ENCODE measurements around the gene IRAK3. TPM values are rescaled to one million over a fixed set of nuclear protein-coding genes. Genes with fewer than 3 reads are reported as not detected.

The IRAK3 gene
- total RNA-seq, 1 donor from 2014 or later: 4.9 TPM

DNA sequence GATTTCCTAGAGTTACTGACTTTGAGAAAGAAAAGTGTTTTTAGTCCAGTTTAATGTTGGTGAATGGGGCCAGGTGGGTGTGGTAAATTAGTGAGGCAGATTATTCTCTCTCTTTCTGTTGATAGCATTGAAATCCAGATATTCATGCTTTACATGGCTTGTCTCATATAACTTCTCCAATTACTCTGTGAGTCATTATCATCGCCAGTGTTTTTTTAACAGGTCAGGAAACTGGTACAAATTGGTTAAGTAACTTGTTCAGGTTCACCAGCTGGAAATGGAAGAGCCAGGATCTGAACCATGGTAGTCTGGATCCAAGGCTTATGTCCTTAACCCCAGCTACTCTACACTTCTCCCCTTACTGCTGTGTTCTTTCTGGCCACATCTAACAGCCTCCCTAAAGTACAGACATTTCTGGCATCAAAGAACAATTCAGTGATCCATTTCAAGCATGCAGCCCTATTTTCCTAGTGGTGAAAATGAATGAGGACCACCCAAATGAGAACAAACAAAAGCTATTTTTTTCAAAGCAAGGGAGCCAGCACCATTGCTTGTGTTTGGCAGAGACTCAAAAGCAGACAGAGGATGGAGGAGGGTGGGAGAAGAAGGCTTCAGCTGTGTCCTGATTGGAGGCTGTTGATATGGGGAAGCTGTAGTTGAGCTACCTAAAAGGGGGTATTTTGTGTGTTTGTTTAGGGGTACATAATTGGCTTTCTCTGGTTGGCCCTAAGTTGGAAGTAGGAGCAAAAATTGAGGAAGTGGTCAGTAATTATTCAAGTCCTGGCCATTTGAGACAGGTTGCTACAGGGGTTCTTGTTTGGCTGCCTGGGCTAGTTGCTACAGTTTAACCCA lies 1.7 kb downstream of the IRAK3 start:
- Mint-ChIP-seq H3K4me3 (ENCODE audit: unreplicated experiment) (no peak overlapping the region), H3K36me3 (ENCODE audit: low read depth, unreplicated experiment) (no peaks in the 10 kb centered on the region), H3K4me1 (ENCODE audit: unreplicated experiment) (peaks cover 21% of the 10 kb centered on the region), H3K27me3 (ENCODE audit: unreplicated experiment) (no peaks in the 10 kb centered on the region), H3K27ac (ENCODE audit: unreplicated experiment) (peak overlapping the region; percentile 7), H3K9me3 (ENCODE audit: unreplicated experiment) (no peaks in the 10 kb centered on the region)
- TF ChIP-seq, protein P1, sequence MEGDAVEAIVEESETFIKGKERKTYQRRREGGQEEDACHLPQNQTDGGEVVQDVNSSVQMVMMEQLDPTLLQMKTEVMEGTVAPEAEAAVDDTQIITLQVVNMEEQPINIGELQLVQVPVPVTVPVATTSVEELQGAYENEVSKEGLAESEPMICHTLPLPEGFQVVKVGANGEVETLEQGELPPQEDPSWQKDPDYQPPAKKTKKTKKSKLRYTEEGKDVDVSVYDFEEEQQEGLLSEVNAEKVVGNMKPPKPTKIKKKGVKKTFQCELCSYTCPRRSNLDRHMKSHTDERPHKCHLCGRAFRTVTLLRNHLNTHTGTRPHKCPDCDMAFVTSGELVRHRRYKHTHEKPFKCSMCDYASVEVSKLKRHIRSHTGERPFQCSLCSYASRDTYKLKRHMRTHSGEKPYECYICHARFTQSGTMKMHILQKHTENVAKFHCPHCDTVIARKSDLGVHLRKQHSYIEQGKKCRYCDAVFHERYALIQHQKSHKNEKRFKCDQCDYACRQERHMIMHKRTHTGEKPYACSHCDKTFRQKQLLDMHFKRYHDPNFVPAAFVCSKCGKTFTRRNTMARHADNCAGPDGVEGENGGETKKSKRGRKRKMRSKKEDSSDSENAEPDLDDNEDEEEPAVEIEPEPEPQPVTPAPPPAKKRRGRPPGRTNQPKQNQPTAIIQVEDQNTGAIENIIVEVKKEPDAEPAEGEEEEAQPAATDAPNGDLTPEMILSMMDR (IDR thresholded peaks at IDR 0.05; ENCODE audit: unreplicated experiment): no peak
- no peak for DNase-seq (ENCODE audit: low spot score)

DNA sequence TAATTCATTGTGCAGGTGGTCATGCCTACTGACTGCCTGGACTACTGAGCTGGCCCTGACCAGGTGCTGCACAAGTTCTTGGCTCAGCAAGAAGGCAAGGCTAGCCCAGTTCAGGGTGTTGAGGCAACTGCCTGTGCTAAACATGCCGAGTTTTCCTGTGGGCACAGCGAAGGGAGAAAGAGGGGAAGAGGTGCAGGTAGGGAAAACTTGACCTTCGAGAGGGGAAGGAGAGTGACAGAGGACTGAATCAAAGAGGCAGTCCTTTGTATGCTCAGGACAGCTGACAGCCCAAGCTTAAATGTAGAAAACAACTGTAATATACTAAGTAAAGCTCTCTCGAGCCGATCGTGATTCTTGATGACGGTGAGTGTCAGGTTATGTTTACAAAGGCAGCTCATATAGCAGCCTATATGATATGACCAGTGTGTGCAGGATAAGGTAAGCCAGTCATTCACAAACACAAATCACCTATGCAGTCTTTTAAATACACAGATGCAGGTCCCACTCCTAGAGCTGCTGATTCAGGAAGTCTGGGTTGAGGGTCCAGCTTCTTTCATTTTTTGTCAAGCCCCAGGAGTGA lies 2.6 kb downstream of the IRAK3 start:
- Mint-ChIP-seq H3K36me3 (ENCODE audit: low read depth, unreplicated experiment) (no peaks in the 10 kb centered on the region), H3K4me3 (ENCODE audit: unreplicated experiment) (no peak overlapping the region), H3K9me3 (ENCODE audit: unreplicated experiment) (no peaks in the 10 kb centered on the region), H3K27ac (ENCODE audit: unreplicated experiment) (no peak overlapping the region), H3K4me1 (ENCODE audit: unreplicated experiment) (peaks cover 27% of the 10 kb centered on the region), H3K27me3 (ENCODE audit: unreplicated experiment) (no peaks in the 10 kb centered on the region)
- TF ChIP-seq, protein P1 (IDR thresholded peaks at IDR 0.05; ENCODE audit: unreplicated experiment): no peak
- no peak for DNase-seq (ENCODE audit: low spot score)

DNA sequence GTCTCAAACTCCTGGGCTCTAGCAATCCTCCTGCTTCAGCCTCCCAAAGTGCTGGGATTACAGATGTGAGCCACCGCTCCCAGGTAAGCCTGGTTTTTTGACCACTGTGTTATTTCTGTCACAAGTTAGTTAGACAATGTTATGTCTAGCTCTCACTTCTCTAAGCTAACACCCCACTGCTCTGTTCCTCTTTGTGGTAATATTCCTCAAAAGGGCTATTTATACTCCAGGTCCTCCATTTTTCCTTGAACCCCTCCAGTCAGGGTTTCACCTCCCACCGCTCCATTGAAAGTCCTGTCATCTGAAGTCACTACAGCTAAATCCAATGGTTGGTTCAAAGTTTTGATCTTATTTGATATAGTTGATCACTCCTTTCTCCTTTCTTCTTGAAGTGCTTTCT lies 5.1 kb downstream of the IRAK3 start:
- TF ChIP-seq, protein P1 (IDR thresholded peaks at IDR 0.05; ENCODE audit: unreplicated experiment): no peak
- Mint-ChIP-seq H3K27me3 (ENCODE audit: unreplicated experiment) (no peaks in the 10 kb centered on the region), H3K9me3 (ENCODE audit: unreplicated experiment) (no peaks in the 10 kb centered on the region), H3K4me1 (ENCODE audit: unreplicated experiment) (peaks cover 17% of the 10 kb centered on the region), H3K36me3 (ENCODE audit: low read depth, unreplicated experiment) (no peaks in the 10 kb centered on the region), H3K4me3 (ENCODE audit: unreplicated experiment) (no peak overlapping the region), H3K27ac (ENCODE audit: unreplicated experiment) (no peak overlapping the region)
- no peak for DNase-seq (ENCODE audit: low spot score)

DNA sequence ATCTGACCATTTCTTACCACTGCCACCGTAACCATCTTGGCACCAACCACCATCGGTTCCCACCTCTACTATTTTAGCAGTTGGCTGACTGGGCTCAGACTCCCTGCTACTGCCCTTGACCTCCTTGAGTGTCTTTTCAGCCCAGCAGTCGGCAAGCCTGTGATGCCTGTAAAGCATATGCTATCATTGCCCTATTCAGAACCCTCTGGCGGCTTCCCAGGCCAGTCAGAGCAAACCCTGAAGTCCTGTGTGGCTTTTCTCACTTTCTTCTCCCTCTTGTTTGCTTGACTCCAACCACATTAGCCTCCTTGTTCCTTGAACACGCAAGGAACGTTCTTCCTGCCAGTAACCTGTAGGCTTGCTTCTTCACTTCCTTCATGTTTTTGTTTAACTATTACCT lies 6.2 kb downstream of the IRAK3 start:
- no peaks in the 10 kb centered on the region for H3K9me3 Mint-ChIP-seq (ENCODE audit: unreplicated experiment)
- no peak overlapping the region for H3K27ac Mint-ChIP-seq (ENCODE audit: unreplicated experiment)
- TF ChIP-seq, protein P1 (IDR thresholded peaks at IDR 0.05; ENCODE audit: unreplicated experiment): no peak
- no peak overlapping the region for H3K4me3 Mint-ChIP-seq (ENCODE audit: unreplicated experiment)
- H3K4me1 Mint-ChIP-seq (ENCODE audit: unreplicated experiment): peaks cover 17% of the 10 kb centered on the region
- H3K36me3 Mint-ChIP-seq (ENCODE audit: low read depth, unreplicated experiment): no peaks in the 10 kb centered on the region
- no peak for DNase-seq (ENCODE audit: low spot score)
- H3K27me3 Mint-ChIP-seq (ENCODE audit: unreplicated experiment): no peaks in the 10 kb centered on the region

DNA sequence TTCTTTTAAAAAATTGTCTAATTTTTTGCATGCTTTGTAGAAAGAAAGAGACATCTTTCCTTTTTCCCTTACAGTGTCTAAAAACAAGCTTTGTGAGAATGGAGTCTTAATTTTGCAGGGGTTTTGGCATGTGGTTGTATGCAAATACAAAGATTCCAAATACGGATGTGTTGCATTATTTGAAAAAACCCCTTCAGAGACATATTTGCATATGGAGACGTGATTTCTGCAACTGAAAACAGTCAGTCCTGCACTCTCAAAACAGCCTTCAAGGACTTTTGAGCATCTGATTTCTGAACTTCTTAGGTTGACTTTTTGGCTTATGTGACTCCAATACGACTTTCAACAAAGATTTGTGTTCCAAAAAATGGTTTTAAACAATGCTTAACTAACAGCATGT lies 7.8 kb downstream of the IRAK3 start:
- Mint-ChIP-seq H3K27ac (ENCODE audit: unreplicated experiment) (no peak overlapping the region), H3K9me3 (ENCODE audit: unreplicated experiment) (no peaks in the 10 kb centered on the region)
- TF ChIP-seq, protein P1 (IDR thresholded peaks at IDR 0.05; ENCODE audit: unreplicated experiment): no peak

More for the DNA sequence above, 7.8 kb downstream of the IRAK3 start:
- Mint-ChIP-seq H3K4me1 (ENCODE audit: unreplicated experiment) (peaks cover 15% of the 10 kb centered on the region), H3K27me3 (ENCODE audit: unreplicated experiment) (no peaks in the 10 kb centered on the region), H3K4me3 (ENCODE audit: unreplicated experiment) (no peak overlapping the region), H3K36me3 (ENCODE audit: low read depth, unreplicated experiment) (no peaks in the 10 kb centered on the region)
- DNase-seq (ENCODE audit: low spot score): no peak
